GM12878 (cell line): ENCODE data around the gene DLL1. TPM values are rescaled to one million over a fixed set of nuclear protein-coding genes. Genes with fewer than 3 reads are reported as not detected.

ENCODE experiments used
- ATAC-seq: fragments of 200-7000 bp; cut with Tn5 transposase; 3 replicates; pipeline ENCODE4 v1.9.1; 2020; ENCODE audit warnings: mild to moderate bottlenecking, moderate library complexity
- BruUV-seq: library from RNA; stranded (reverse); fragments of 400-500 nt; replicated peaks from 2 replicates; lab custom pipeline; 2021; lab: Mats Ljungman, UMichigan
- CTCF ChIA-PET: fragments of 300-600 bp; sonication (Branson Sonifier 250); formaldehyde crosslinking; extraction: SDS; loops from one replicate; lab custom pipeline; 2021; ENCODE audit warnings: inconsistent platforms; lab: Yijun Ruan, JAX
- POLR2A ChIA-PET: fragments of 350-600 bp; formaldehyde crosslinking; extraction: SDS; loops from one replicate; lab custom pipeline; 2021; ENCODE audit warnings: inconsistent platforms; lab: Charles Lee
- RAD21 ChIA-PET: fragments of 300-600 bp; sonication (Branson Sonifier 250); formaldehyde crosslinking; loops from one replicate; lab custom pipeline; 2023; ENCODE audit warnings: antibody characterized with exemption; ENCODE audit not compliant: unreplicated experiment; lab: Charles Lee
- SMC1A ChIA-PET: fragments of 300-600 bp; sonication (Branson Sonifier 250); formaldehyde crosslinking; loops from one replicate; lab custom pipeline; 2023; ENCODE audit not compliant: unreplicated experiment, uncharacterized antibody; lab: Charles Lee
- DNase-seq: peaks from one replicate; pipeline ENCODE4 v3.0.0-alpha.2; 2011; ENCODE audit warnings: low read depth, low spot score
- FAIRE-seq: peaks from 3 replicates; lab custom pipeline; 2011; peaks lifted over from hg19 to GRCh38; lab: Jason Lieb, UNC
- H2AFZ ChIP-seq: 2 replicates; pipeline ENCODE4 v1.6.0; 2011; ENCODE audit warnings: low read depth, low read length, control low read depth; ENCODE audit not compliant: control insufficient read depth
- H3K27ac ChIP-seq: 2 replicates; pipeline ENCODE4 v1.5.1; 2011; ENCODE audit warnings: control low read depth; ENCODE audit not compliant: control insufficient read depth, insufficient read depth
- H3K27me3 ChIP-seq, 2 experiments: replicated peaks in 1 of 2; 2 replicates each; pipeline versions ENCODE4 v1.6.0 to v1.6.1; 2011; ENCODE audit warnings: low read length in 1 of 2; ENCODE audit not compliant: control insufficient read depth in 2 of 2, insufficient read depth in 2 of 2
- H3K36me3 ChIP-seq, 2 experiments: 2 replicates each; pipeline ENCODE4 v1.5.1; 2011; ENCODE audit warnings: low read length in 1 of 2; ENCODE audit not compliant: control insufficient read depth in 2 of 2, insufficient read depth in 2 of 2
- H3K4me1 ChIP-seq: 2 replicates; pipeline ENCODE4 v1.6.1; 2011; ENCODE audit warnings: mild to moderate bottlenecking, low read length, moderate library complexity, mixed read lengths; ENCODE audit not compliant: control insufficient read depth, insufficient read depth
- H3K4me2 ChIP-seq: 2 replicates; pipeline ENCODE4 v1.6.0; 2011; ENCODE audit warnings: control low read depth; ENCODE audit not compliant: control insufficient read depth, insufficient read depth
- H3K4me3 ChIP-seq: fragments of 200-600 bp; sonication (generic); 2 replicates; pipeline ENCODE4 v1.5.1; 2016
- H3K79me2 ChIP-seq: 2 replicates; pipeline ENCODE4 v1.6.0; 2011; ENCODE audit warnings: low read length; ENCODE audit not compliant: control insufficient read depth, insufficient read depth
- H3K9ac ChIP-seq: 2 replicates; pipeline ENCODE4 v1.8.0; 2011; ENCODE audit warnings: low read length, control low read depth, mixed read lengths; ENCODE audit not compliant: control insufficient read depth, insufficient read depth
- H3K9me3 ChIP-seq: replicated peaks from 3 replicates; pipeline ENCODE4 v1.5.1; 2011; ENCODE audit warnings: mild to moderate bottlenecking, low read length; ENCODE audit not compliant: control insufficient read depth, insufficient read depth
- H4K20me1 ChIP-seq: 2 replicates; pipeline ENCODE4 v1.6.0; 2011; ENCODE audit not compliant: control insufficient read depth, insufficient read depth
- GABPA ChIP-seq: IDR thresholded peaks from 2 replicates; pipeline ENCODE4 v1.6.1; 2014; ENCODE audit warnings: antibody characterized with exemption, low read depth, mild to moderate bottlenecking, inconsistent platforms
- HDAC6 ChIP-seq: fragments of 200-600 bp; sonication (generic); IDR thresholded peaks from one replicate; pipeline ENCODE4 v1.8.0; 2017; ENCODE audit warnings: antibody characterized with exemption; ENCODE audit not compliant: unreplicated experiment
- MEF2A ChIP-seq: IDR thresholded peaks from 2 replicates; pipeline ENCODE4 v1.6.1; 2011; ENCODE audit warnings: low read depth, mild to moderate bottlenecking, low read length, moderate library complexity; ENCODE audit not compliant: insufficient read depth
- PAX5 ChIP-seq: IDR thresholded peaks from 2 replicates; pipeline ENCODE4 v1.6.1; 2011; ENCODE audit warnings: low read depth, low read length, borderline replicate concordance
- RB1 ChIP-seq: fragments of 450-650 bp; formaldehyde crosslinking; IDR thresholded peaks from 2 replicates; pipeline ENCODE4 v1.6.1; 2017; ENCODE audit warnings: mild to moderate bottlenecking, borderline replicate concordance
- WRNIP1 ChIP-seq: IDR thresholded peaks from 2 replicates; pipeline ENCODE4 v1.6.1; 2011; ENCODE audit warnings: low read depth, low read length, improper control_type of control experiment, borderline replicate concordance
- YBX1 ChIP-seq: fragments of 450-650 bp; IDR thresholded peaks from 2 replicates; pipeline ENCODE4 v1.6.1; 2016; ENCODE audit warnings: antibody characterized with exemption
- WGBS: methylation state at CpG from one replicate; pipeline ENCODE4 v1.1.6; 2016; ENCODE audit warnings: low lambda C conversion rate; ENCODE audit not compliant: insufficient replicate concordance, insufficient coverage; ENCODE audit errors: missing lambda C conversion rate; 5-methylcytosine and 5-hydroxymethylcytosine counted together
- in situ Hi-C: fragments of 300-500 bp; cut with MboI; formaldehyde crosslinking; loops from 9 replicates; pipeline ENCODE4 v1.14.3; 2018; ENCODE audit warnings: mixed read lengths
- intact Hi-C: fragments of 100-400 bp; cut with micrococcal nuclease; formaldehyde crosslinking; loops from one replicate; pipeline ENCODE4 v1.14.2; 2022; ENCODE audit not compliant: unreplicated experiment
- polyA plus RNA-seq, 11 experiments: library from polyadenylated mRNA; depleted of rRNA in 4 of 11; unstranded in 6 of 11; stranded (reverse) in 5 of 11; fragments of >200 nt; fragmentation: Nextera tagmentation in 4 of 11; fragmentation: Illumina TruSeq in 1 of 11; extraction: Ambion mirVana in 4 of 11; extraction: Trizol in 1 of 11; gene quantifications; 1 replicate in 1 of 11; 2 replicates in 10 of 11; pipeline versions ENCODE4 v1.2.1 to v1.2.3, GENCODE V29; 2011 to 2016; ENCODE audit warnings: inconsistent platforms in 2 of 11, missing spikeins in 2 of 11, low read depth in 1 of 11
- total RNA-seq, 4 experiments: library from RNA; depleted of rRNA in 3 of 4; stranded (reverse); fragments of >200 nt in 3 of 4; fragmentation: Illumina TruSeq in 1 of 4; extraction: Trizol in 1 of 4; gene quantifications; 2 replicates each; pipeline versions ENCODE4 v1.2.1 to v1.2.3, GENCODE V29; 2013 to 2021
- TF ChIP-seq, protein P1 (sequence below): IDR thresholded peaks from 2 replicates; pipeline ENCODE4 v1.6.1; 2011; ENCODE audit warnings: low read depth, low read length, improper control_type of control experiment, borderline replicate concordance
- TF ChIP-seq, protein P2 (sequence below): fragments of 450-650 bp; formaldehyde crosslinking; IDR thresholded peaks from 2 replicates; pipeline ENCODE4 v1.5.0; 2022; ENCODE audit warnings: mild to moderate bottlenecking, missing genetic modification characterization

The DLL1 gene
- total and polyA plus RNA-seq, 10 of the 15 experiments (the other 5 are each of a cell fraction or from before 2014, with no cell fraction given): 0.02 to 0.80 (median 0.19) TPM

DNA sequence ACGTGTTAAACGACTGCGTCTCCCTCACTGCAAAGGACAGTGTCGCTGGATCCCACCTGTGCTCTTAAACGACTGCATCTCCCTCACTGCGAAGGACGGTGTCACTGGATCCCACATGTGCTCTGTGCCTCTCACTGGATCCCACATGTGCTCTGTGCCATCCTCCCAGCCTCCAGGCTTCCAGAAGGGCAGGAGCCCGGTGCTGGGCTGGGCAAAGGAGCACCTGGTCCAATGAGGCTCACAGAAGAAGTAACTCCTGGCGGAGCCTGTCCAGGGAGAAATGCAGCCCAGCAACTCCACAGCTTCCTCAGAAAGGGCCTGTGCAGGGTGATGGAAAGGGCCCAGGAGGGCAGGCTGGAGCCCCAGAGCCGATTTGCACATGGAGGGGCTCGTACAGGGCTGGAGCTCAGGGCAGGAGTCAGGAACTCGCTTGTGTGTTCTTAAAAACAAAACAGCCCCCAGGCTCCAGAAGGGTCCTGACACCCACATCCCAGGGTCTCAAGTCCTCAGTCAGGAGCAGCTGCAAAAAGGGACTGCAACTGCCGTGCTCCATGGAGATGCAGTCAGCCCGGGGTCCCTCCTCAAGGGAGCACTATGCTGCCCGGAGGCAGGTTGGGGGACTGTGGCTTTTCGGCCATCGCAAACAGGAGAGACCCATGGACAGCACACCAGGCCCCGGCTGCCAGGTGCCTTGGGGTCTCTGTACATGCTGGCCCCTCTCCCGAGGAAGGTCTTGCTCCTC is 52.7 kb downstream of the DLL1 start:
- intact Hi-C loops (no loop called here), in situ Hi-C loops (no loop called here)
- H3K9me3 ChIP-seq: no peaks in the 10 kb centered on the region
- CTCF ChIA-PET: no interaction called here
- no peak overlapping the region for H3K9ac ChIP-seq
- H4K20me1 ChIP-seq: no peaks in the 10 kb centered on the region
- SMC1A ChIA-PET: no interaction called here
- POLR2A ChIA-PET: no interaction called here
- H2AFZ ChIP-seq: no peak overlapping the region
- H3K36me3 ChIP-seq: no peaks in the 10 kb centered on the region
- FAIRE-seq (no peak), DNase-seq (no peak), ATAC-seq (no peak)
- RAD21 ChIA-PET: no interaction called here
- no peak for TF ChIP-seq PAX5
- TF ChIP-seq, protein P1, sequence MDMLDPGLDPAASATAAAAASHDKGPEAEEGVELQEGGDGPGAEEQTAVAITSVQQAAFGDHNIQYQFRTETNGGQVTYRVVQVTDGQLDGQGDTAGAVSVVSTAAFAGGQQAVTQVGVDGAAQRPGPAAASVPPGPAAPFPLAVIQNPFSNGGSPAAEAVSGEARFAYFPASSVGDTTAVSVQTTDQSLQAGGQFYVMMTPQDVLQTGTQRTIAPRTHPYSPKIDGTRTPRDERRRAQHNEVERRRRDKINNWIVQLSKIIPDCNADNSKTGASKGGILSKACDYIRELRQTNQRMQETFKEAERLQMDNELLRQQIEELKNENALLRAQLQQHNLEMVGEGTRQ: no peak
- no peak for TF ChIP-seq YBX1
- TF ChIP-seq MEF2A: no peak
- TF ChIP-seq GABPA: no peak
- TF ChIP-seq, protein P2, sequence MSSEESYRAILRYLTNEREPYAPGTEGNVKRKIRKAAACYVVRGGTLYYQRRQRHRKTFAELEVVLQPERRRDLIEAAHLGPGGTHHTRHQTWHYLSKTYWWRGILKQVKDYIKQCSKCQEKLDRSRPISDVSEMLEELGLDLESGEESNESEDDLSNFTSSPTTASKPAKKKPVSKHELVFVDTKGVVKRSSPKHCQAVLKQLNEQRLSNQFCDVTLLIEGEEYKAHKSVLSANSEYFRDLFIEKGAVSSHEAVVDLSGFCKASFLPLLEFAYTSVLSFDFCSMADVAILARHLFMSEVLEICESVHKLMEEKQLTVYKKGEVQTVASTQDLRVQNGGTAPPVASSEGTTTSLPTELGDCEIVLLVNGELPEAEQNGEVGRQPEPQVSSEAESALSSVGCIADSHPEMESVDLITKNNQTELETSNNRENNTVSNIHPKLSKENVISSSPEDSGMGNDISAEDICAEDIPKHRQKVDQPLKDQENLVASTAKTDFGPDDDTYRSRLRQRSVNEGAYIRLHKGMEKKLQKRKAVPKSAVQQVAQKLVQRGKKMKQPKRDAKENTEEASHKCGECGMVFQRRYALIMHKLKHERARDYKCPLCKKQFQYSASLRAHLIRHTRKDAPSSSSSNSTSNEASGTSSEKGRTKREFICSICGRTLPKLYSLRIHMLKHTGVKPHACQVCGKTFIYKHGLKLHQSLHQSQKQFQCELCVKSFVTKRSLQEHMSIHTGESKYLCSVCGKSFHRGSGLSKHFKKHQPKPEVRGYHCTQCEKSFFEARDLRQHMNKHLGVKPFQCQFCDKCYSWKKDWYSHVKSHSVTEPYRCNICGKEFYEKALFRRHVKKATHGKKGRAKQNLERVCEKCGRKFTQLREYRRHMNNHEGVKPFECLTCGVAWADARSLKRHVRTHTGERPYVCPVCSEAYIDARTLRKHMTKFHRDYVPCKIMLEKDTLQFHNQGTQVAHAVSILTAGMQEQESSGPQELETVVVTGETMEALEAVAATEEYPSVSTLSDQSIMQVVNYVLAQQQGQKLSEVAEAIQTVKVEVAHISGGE (CRISPR knock-in tag): no peak
- no peak for TF ChIP-seq HDAC6
- no peak for TF ChIP-seq RB1
- no peak for TF ChIP-seq WRNIP1
- no peak overlapping the region for H3K4me2 ChIP-seq
- no TSS peak for BruUV-seq
- H3K27ac ChIP-seq: no peak overlapping the region
- no peaks in the 10 kb centered on the region for H3K27me3 ChIP-seq
- H3K79me2 ChIP-seq: no peaks in the 10 kb centered on the region
- no peak overlapping the region for H3K4me3 ChIP-seq
- WGBS: 46% methylated on average over 15 of the region's 19 CpGs
- no peaks in the 10 kb centered on the region for H3K4me1 ChIP-seq
